Measurements from ENCODE around the gene OR2A7.
"Not testable (repeated sequence)": the region's sequence is repeated elsewhere in the genome, so short reads cannot be mapped to it uniquely, and the experiment has no call there.

- TF ChIP-seq CTCF (IDR thresholded peaks at IDR 0.05; ENCODE audit: low read length); EZH2 (IDR thresholded peaks at IDR 0.05; ENCODE audit: borderline replicate concordance, low read length): not testable (repeated sequence)
Measured at GRCh38 chr7:144292384-144293161, 28.0 kb upstream of the OR2A7 start.
